ENCODE results near the gene GNA14. TPM values are rescaled to one million over a fixed set of nuclear protein-coding genes. Genes with fewer than 3 reads are reported as not detected.
"Not testable (repeated sequence)": the region's sequence is repeated elsewhere in the genome, so short reads cannot be mapped to it uniquely, and the experiment has no call there.

The GNA14 gene
- total and polyA plus RNA-seq, 5 experiments from 2014 or later, result 0.17 TPM; not detected in 4

DNA sequence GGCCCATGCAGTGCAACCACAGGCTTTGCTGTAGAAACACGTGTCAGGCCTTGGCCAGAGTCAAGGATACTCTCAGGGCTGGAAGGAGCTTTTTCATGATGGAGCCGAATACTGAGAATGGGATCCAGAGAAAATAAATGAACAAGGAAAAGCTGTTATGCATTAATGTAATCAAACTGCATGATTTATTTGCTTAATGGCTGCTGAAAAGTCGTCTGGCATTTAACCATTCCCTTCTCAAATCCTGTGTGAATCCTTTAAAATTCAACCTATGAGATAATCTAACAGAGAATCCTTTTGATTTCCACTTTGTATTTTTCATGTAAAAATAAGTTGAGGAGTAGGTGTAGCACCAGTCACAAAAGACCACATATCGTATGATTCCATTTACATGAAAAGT is 24.1 kb upstream of the GNA14 start:
- no peak overlapping the region for H3K27ac Mint-ChIP-seq
- H3K4me1 Mint-ChIP-seq, result no peaks in the 10 kb centered on the region
- no peaks in the 10 kb centered on the region for H3K27me3 Mint-ChIP-seq
- H3K9me3 Mint-ChIP-seq, result no peaks in the 10 kb centered on the region
- POLR2A ChIA-PET, result no interaction called here
- H3K4me3 Mint-ChIP-seq, result no peak overlapping the region
- no peaks in the 10 kb centered on the region for H3K36me3 Mint-ChIP-seq
- DNase-seq (no peak), ATAC-seq (no peak)

DNA sequence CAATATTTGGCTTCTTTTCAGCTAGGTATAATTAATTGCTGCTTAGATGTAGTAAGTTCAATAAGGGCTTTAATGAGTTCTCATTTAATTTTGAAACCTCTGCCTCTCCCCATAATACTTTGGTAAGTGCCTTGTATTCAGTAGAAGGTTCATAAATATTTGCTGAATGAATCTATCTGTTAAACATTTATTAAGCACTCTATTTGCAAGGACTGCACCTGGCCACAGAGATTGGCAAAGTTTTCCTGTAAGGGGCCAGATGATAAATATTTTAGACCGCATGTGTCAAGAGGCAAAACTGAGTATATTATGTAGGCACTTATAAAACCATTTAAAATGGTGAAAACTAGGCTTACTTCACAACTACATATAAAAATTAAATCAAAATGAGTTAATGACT is 19.0 kb upstream of the GNA14 start:
- POLR2A ChIA-PET, result no interaction called here
- Mint-ChIP-seq H3K27me3 (peaks cover 0 to 3% (median 1%) of the 10 kb centered on the region in 5 donors), H3K4me1 (no peaks in the 10 kb centered on the region), H3K27ac (no peak overlapping the region), H3K9me3 (no peaks in the 10 kb centered on the region), H3K4me3 (no peak overlapping the region), H3K36me3 (no peaks in the 10 kb centered on the region)
- ATAC-seq (no peak), DNase-seq (no peak)

DNA sequence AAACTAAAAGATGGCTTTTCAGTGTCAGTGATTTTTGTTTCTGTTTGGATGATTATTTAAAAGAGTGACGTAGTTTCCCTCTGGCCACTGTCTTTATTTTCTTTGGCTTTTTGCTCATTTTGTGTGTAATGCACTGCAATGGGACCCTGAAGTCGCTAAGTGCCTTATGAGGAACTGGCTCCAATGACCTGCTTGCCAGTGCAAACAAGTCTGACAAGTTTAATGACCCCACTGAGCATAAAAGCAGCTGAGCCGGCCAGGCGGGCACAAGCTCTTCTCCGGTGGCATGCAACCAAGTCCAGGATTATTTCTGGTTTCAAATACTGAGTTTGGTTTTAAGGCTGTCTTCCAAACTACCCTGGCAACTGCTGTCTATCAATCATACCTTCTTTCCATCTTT is 15.6 kb upstream of the GNA14 start:
- POLR2A ChIA-PET, result no interaction called here
- Mint-ChIP-seq H3K27ac (no peak overlapping the region), H3K36me3 (no peaks in the 10 kb centered on the region), H3K4me3 (no peak overlapping the region), H3K27me3 (peaks cover 0 to 3% (median 1%) of the 10 kb centered on the region in 5 donors), H3K4me1 (no peaks in the 10 kb centered on the region), H3K9me3 (no peaks in the 10 kb centered on the region)
- ATAC-seq (no peak), DNase-seq (no peak)

DNA sequence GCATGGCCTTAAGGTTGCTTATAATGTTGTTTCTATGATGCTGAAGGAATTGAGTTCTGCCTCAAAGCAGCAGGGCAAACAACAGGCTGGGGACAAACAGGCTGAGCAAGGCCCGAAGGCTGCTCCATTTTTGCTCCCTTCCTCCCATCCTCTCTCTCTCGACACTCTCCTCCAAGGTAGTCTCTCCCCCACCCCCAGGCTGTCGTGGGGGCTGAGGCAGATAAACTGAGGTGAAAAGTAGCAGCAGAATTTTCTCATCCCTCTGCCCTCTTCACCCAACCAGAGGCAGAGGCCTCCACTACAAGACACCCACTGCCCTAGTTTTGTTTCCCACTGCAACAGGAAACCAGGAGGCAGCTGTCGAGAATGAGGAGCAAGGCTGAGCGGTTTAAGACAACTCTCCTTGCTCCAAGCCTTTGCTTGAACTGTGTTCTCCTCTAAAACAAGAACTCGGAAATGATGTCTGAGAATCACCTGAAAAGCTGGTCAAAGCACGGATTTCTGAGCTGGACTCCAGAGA is 13.5 kb upstream of the GNA14 start:
- POLR2A ChIA-PET, result no interaction called here
- Mint-ChIP-seq H3K36me3 (no peaks in the 10 kb centered on the region), H3K27me3 (peaks cover 0 to 3% (median 1%) of the 10 kb centered on the region in 5 donors), H3K4me1 (no peaks in the 10 kb centered on the region), H3K4me3 (no peak overlapping the region), H3K9me3 (no peaks in the 10 kb centered on the region), H3K27ac (no peak overlapping the region)
- ATAC-seq (no peak), DNase-seq (no peak)

DNA sequence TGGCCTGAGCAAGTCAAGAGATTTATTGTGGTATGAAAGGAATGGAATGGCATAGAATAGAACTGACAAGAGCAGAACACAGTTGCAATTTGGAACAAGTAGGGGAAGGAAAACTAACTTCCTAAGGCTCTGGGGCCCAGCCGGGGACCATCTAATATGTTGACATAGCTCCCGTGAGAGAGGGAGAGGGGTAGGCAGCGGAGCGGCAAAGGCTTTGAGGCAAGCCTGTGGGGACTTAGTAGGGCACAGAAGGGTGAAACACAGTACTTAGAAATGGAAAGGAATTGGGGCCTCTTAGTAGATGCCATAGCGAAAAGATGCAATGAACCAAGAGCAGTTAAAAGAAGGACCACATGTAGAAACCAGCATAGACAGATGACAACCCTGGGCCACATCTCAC is 11.8 kb upstream of the GNA14 start:
- no peak for ATAC-seq
- no peak for DNase-seq
- H3K27me3 Mint-ChIP-seq, result peaks cover 1 to 15% (median 8%) of the 10 kb centered on the region in 5 donors
- H3K4me3 Mint-ChIP-seq, result no peak overlapping the region
- POLR2A ChIA-PET, result no interaction called here
- H3K4me1 Mint-ChIP-seq, result no peaks in the 10 kb centered on the region
- no peaks in the 10 kb centered on the region for H3K36me3 Mint-ChIP-seq
- H3K9me3 Mint-ChIP-seq, result no peaks in the 10 kb centered on the region
- peak overlapping the region in 1 of 10 donors; percentile 3 for H3K27ac Mint-ChIP-seq

DNA sequence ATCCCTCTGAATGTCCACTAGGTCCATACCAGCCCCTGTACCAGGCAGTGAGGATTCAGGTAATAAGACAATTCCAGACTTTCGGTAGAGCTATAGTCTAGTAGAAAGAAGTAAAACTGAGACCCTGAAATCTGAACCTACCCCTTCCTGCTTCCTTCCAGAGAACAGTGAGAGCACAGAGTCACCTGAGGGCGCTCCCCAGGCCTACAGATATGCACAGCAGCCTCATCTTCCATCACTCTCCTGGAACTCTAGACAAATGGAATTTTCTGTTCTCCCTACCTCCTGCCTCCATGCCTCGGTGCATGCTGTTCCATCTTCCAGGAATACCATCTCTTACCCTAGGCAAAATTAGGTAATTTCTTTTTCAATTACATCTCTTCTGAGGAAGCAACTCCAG is 3.1 kb upstream of the GNA14 start:
- POLR2A ChIA-PET, result no interaction called here
- ATAC-seq (no peak), DNase-seq (no peak)
- peaks cover 11 to 42% (median 27%) of the 10 kb centered on the region in 5 donors for H3K27me3 Mint-ChIP-seq
- no peak overlapping the region for H3K27ac Mint-ChIP-seq
- no peaks in the 10 kb centered on the region for H3K9me3 Mint-ChIP-seq
- H3K4me1 Mint-ChIP-seq, result peaks cover 8 to 21% (median 14%) of the 10 kb centered on the region in 4 donors
- H3K4me3 Mint-ChIP-seq, result no peak overlapping the region
- H3K36me3 Mint-ChIP-seq, result no peaks in the 10 kb centered on the region

DNA sequence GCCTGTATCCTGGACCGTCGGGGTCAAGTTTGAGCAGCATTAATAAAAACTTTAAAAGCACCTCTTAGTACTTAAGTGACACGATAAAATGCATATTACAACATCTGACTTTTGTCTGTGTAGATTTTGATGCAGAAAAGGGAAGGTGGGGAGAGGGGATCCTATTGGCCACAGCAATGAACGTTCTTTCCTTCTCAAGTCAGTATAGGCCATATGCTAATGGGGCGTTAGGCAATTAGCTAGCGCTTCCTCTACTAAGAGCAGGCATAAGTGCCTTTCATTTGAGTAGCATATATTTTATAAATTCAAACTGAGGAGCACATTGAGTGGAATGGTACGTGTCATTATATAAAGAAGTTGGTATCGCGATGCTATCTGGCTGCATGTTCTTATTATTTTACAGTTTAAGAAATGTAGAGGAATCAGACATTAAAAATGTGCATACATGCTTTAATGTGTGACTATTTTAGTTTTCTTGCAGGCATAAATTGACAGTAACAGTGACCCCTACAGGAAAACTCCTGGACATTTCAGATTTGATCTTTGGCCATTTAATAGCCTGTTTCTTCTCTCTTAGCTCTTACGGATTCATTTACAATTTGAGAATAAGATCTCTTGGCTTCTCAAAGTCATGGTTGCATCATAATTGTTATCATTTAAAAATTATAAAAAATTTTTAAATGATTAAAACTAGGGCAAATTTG is 1.1 kb upstream of the GNA14 start:
- Mint-ChIP-seq H3K27me3 (peaks cover 19 to 48% (median 33%) of the 10 kb centered on the region in 5 donors), H3K9me3 (no peaks in the 10 kb centered on the region), H3K4me3 (peak overlapping the region in 9 of 10 donors; percentile 8 to 73 (median 30)), H3K36me3 (no peaks in the 10 kb centered on the region), H3K27ac (no peak overlapping the region), H3K4me1 (peaks cover 8 to 21% (median 14%) of the 10 kb centered on the region in 4 donors)
- ATAC-seq (no peak), DNase-seq (no peak)
- POLR2A ChIA-PET, result interaction anchor here (0.5 kb wide), 1 partner anchor 30 kb away, joined by 3 read pairs; no protein-coding TSS in a partner anchor

DNA sequence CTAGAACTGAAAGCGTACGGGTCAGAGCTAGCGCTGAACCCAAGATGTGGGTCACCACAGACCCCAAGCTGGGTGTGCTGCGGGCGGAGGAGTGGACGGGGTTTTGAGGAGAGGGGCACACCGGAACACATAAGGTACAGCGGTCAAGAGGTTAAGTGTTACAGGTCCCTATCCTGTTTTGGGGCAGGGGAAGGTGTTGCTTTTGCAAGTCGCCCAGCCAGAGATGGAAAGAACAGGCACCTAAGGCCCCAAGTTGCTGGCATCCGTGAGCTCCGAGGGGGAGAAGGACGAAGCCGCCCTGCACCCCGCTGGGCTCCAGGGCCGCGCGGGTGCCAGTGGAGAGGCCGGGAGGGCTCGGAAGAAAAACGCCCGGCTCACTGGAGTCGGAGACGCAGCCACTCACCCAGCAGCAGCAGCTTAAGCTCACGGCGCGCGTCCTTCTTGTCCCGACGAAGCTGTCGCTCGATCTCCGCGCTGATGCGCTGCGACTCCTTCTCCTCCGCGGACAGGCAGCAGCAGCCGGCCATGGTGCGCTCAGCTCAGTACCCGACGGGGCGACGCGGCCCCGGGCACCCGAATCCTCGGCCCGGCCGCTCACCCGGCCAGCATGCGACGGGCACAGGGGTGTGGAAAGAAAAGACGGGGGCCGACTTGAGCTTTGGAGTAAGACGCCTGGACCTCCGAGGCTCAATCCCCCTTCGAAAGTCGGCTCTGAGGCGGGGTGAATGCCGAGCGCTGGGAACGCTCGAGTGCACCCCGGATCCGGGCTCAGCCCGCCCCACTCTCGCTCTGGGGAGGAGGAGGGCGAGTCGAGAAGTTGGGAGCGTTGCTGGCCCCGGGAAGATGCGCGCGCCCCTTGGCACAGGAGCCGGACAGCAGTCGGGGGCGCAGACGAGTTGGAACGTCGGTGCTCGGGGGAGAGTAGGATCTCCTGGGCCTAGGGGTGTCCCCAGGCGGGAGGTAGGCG is 572 bp downstream of the GNA14 start:
- DNase-seq, result no peak
- Mint-ChIP-seq H3K27ac (no peak overlapping the region), H3K4me1 (peaks cover 8 to 21% (median 14%) of the 10 kb centered on the region in 4 donors), H3K9me3 (no peaks in the 10 kb centered on the region), H3K36me3 (no peaks in the 10 kb centered on the region), H3K4me3 (peak overlapping the region; percentile 5 to 84 (median 64)), H3K27me3 (peaks cover 20 to 60% (median 33%) of the 10 kb centered on the region in 5 donors)
- no peak for ATAC-seq
- POLR2A ChIA-PET, result no interaction called here

DNA sequence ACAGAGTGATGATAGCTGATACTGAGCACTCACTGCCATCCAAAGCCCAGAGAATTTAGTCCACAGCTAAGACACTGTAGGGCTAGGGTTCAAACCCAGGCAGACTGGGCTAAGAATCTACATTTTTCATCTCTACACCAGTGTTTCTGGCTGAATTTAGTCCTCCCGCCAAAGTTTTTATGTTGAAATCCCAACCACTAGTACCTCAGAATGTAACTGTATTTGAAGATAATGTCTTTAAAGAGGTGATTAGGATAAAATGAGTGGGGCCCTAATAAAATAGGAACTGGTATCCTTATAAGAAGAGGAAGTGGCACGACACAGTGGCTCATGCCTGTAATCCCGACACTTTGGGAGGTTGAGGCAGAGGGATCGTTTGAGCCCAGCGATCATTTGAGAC is 4.3 kb downstream of the GNA14 start:
- POLR2A ChIA-PET, result no interaction called here
- H3K36me3 Mint-ChIP-seq, result no peaks in the 10 kb centered on the region
- H3K4me3 Mint-ChIP-seq, result no peak overlapping the region
- H3K27ac Mint-ChIP-seq, result peak overlapping the region in 1 of 10 donors; percentile 60
- DNase-seq (no peak), ATAC-seq (no peak)
- H3K4me1 Mint-ChIP-seq, result peaks cover 8 to 21% (median 10%) of the 10 kb centered on the region in 4 donors
- H3K9me3 Mint-ChIP-seq, result no peaks in the 10 kb centered on the region
- H3K27me3 Mint-ChIP-seq, result peaks cover 22 to 76% (median 42%) of the 10 kb centered on the region in 5 donors

DNA sequence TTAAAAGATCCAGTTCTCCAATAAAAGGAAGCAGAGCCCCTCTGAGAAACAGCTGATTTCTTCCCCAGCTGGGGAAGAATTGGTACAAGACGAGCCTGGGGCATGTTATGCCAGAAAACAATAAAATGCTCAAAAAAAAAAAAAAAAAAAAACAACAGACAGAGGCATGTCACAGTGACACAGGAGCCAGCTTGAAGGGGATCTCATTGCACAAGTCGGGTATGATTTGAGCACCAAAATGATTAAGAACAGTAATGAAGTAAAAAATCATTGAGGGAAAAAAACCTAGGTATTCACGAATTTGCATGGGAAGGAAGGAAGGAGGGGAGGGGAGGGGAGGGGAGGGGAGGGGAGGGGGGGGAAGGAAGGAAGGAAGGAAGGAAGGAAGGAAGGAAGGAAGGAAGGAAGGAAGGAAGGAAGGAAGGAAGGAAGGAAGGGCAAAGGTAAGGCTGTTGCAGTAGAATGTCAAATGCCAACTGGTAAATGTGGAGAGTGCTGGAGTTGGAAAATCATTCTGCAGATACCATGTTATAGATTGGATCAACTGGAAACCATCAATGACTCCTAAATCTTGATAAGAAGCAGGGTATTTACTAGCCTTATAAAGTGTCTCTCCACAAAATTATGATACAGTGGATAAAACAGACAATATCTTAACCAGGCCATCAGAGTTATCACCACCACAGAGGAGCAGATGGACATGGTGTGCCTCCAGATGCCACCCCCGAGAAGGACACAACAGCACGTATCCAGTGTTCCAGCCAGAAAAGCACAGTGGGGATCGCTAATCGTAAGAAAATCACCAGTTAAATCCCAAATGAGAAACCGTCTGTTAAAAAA is 7.2 kb downstream of the GNA14 start:
- DNase-seq (no peak), ATAC-seq (no peak)
- no peaks in the 10 kb centered on the region for H3K36me3 Mint-ChIP-seq
- H3K27ac Mint-ChIP-seq, result peak overlapping the region in 1 of 10 donors; percentile 13
- no peak overlapping the region for H3K4me3 Mint-ChIP-seq
- H3K4me1 Mint-ChIP-seq, result no peaks in the 10 kb centered on the region
- POLR2A ChIA-PET, result no interaction called here
- peaks cover 16 to 57% (median 24%) of the 10 kb centered on the region in 5 donors for H3K27me3 Mint-ChIP-seq
- no peaks in the 10 kb centered on the region for H3K9me3 Mint-ChIP-seq

DNA sequence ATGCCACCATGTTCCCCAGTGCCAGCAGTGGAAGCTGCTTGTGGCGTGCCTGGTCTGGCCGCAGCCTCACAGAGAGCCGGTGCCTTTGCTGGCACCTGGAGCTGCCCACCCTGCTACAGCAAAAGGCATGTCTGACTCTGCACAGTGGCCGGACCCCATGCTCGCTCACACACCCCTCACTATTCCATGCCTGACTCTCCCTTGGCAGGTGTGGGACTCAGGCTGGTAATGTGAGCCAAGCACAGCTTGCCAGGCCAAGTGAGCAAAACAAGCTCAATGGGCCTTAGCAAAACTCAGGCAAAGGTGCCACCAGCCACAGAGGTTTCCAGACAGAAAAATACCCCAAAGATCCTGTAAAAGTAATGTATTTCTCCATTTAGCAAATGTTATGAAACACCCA is 15.5 kb downstream of the GNA14 start:
- POLR2A ChIA-PET, result no interaction called here
- Mint-ChIP-seq H3K36me3 (peaks cover 0 to 5% (median 0%) of the 10 kb centered on the region in 3 donors), H3K27me3 (peaks cover 0 to 3% (median 0%) of the 10 kb centered on the region in 5 donors), H3K9me3 (peaks cover 0 to 11% (median 6%) of the 10 kb centered on the region in 9 donors), H3K4me3 (no peak overlapping the region), H3K27ac (no peak overlapping the region), H3K4me1 (no peaks in the 10 kb centered on the region)
- ATAC-seq, result no peak
- no peak for DNase-seq

DNA sequence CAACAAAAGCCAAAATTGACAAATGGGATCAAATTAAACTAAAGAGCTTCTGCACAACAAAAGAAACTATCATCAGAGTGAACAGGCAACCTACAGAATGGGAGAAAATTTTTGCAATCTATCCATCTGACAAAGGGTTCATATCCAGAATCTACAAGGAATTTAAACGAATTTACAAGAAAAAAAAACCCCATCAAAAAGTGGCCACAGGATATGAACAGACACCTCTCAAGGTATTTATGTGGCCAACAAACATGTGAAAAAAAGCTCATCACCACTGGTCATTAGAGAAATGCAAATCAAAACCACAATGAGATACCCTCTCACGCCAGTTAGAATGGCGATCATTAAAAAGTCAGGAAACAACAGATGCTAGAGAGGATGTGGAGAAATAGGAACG is 19.3 kb downstream of the GNA14 start:
- H3K4me1 Mint-ChIP-seq, ATAC-seq, H3K27ac Mint-ChIP-seq, POLR2A ChIA-PET, H3K4me3 Mint-ChIP-seq, DNase-seq: not testable (repeated sequence)
- Mint-ChIP-seq H3K9me3 (peaks cover 9 to 39% (median 18%) of the 10 kb centered on the region in 9 donors), H3K27me3 (peaks cover 0 to 13% (median 3%) of the 10 kb centered on the region in 5 donors), H3K36me3 (peaks cover 0 to 20% (median 12%) of the 10 kb centered on the region in 3 donors)

Measured in naive thymus-derived CD8-positive, alpha-beta T cell (primary cell).